Central memory CD8-positive, alpha-beta T cell (primary cell): ENCODE data around the gene CORIN.
"Not testable (repeated sequence)": the region's sequence is repeated elsewhere in the genome, so short reads cannot be mapped to it uniquely, and the experiment has no call there.

Experiments used
- ATAC-seq: fragments of 150-1000 bp; cut with Tn5 transposase; replicated peaks from 2 replicates; pipeline ENCODE4 v1.10.0; 2022; ENCODE audit warnings: mild to moderate bottlenecking, moderate FRiP score, moderate number of reproducible peaks; ENCODE audit not compliant: poor library complexity, severe bottlenecking; ENCODE audit errors: extremely low read depth
- DNase-seq, 2 donors: peaks; one replicate each; pipeline ENCODE4 v3.0.0; 2021; ENCODE audit warnings: low spot score in 2 of 2
- H3K27ac Mint-ChIP-seq: one replicate; pipeline ENCODE4 v1.8.0; 2022; ENCODE audit warnings: low read depth, mild to moderate bottlenecking, moderate library complexity, mixed read lengths
- H3K27me3 Mint-ChIP-seq: one replicate; pipeline ENCODE4 v1.8.0; 2022; ENCODE audit warnings: mixed read lengths
- H3K36me3 Mint-ChIP-seq: one replicate; pipeline ENCODE4 v1.8.0; 2022; ENCODE audit warnings: mild to moderate bottlenecking, moderate library complexity, mixed read lengths; ENCODE audit not compliant: insufficient read depth
- H3K4me1 Mint-ChIP-seq: one replicate; pipeline ENCODE4 v1.8.0; 2022; ENCODE audit warnings: mixed read lengths
- H3K4me3 Mint-ChIP-seq: one replicate; pipeline ENCODE4 v1.8.0; 2022; ENCODE audit warnings: mild to moderate bottlenecking, moderate library complexity, mixed read lengths
- H3K9me3 Mint-ChIP-seq: one replicate; pipeline ENCODE4 v1.8.0; 2022; ENCODE audit warnings: mixed read lengths

The CORIN gene

DNA sequence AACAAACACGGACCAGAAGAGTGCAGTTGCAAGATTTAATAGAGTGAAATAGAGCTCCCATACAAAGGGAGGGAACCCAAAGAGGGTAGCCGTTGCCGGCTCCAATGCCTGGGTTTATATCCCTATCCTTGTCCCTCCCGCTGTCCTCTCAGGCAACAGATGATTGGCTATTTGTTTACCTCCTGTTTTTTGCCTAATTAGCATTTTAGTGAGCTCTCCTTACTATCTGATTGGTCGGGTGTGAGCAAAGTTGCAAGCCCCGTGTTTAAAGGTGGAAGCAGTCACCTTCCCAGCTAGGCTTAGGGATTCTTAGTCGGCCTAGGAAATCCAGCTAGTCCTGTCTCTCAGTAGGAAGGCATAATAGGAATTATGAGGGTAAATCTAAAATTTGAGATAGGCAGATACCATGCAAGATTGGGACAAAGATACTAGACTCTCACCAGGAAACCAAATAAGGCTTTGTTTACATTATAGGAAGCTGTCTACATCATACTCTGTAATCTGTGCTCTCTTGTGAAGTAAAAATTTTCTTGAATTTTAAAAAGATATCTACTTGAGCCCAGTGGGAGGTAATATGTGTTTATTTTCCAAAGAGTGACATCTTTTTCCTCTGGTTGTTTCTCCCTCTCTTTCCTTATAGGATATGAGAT, 286.8 kb downstream of the CORIN start:
- Mint-ChIP-seq H3K4me3 (no peak overlapping the region), H3K27ac (no peak overlapping the region), H3K36me3 (peaks cover 1% of the 10 kb centered on the region), H3K27me3 (no peaks in the 10 kb centered on the region), H3K9me3 (no peaks in the 10 kb centered on the region), H3K4me1 (no peaks in the 10 kb centered on the region)
- ATAC-seq (no peak), DNase-seq (no peak)

DNA sequence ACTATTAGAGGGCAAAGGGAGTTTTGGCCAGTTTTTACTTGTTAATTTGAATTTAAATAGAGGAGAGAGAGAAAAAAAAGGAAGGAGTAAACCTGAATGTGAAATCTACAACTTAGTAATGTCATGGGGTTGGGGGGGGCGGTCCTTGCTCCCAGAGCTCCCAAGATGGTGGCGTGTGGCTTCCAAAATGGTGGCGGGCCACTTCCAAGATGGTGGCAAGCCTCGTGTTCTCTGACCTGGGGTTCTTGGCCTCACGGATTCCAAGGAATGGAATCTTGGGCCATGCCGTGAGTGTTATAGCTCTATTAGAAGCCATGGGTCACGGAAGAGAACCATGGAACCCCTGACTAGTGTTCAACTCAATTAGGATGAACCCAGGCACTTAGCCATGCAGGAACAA, 287.5 kb downstream of the CORIN start:
- H3K4me3 Mint-ChIP-seq, ATAC-seq, H3K4me1 Mint-ChIP-seq, H3K36me3 Mint-ChIP-seq, H3K27me3 Mint-ChIP-seq, H3K27ac Mint-ChIP-seq, DNase-seq, H3K9me3 Mint-ChIP-seq: not testable (repeated sequence)
